Tibial nerve (tissue), 4 donors: ENCODE data around the gene PLCB4. TPM values are rescaled to one million over a fixed set of nuclear protein-coding genes. Genes with fewer than 3 reads are reported as not detected.

ENCODE experiments used
- DNase-seq, 2 donors: peaks; one replicate each; pipeline ENCODE4 v3.0.0-alpha.2; 2019; ENCODE audit warnings: low spot score in 2 of 2
- H3K27ac ChIP-seq, 4 donors: fragments of 200-600 bp; sonication (generic) in 3 of 4; one replicate each; pipeline ENCODE4 v1.5.1; 2017 to 2019; ENCODE audit warnings: mild to moderate bottlenecking in 1 of 4
- H3K27me3 ChIP-seq, 2 donors: fragments of 200-600 bp; sonication (generic) in 1 of 2; one replicate each; pipeline versions ENCODE4 v1.5.1 to v1.6.0; 2017 to 2019
- H3K36me3 ChIP-seq, 3 donors: fragments of 200-600 bp; sonication (generic); one replicate each; pipeline ENCODE4 v1.5.1; 2018 to 2019
- H3K4me1 ChIP-seq, 4 donors: fragments of 200-600 bp; sonication (generic) in 3 of 4; one replicate each; pipeline ENCODE4 v1.5.1; 2017 to 2019
- H3K4me3 ChIP-seq, 4 donors: fragments of 200-600 bp; sonication (generic) in 3 of 4; one replicate each; pipeline ENCODE4 v1.5.1; 2017 to 2019; ENCODE audit warnings: mild to moderate bottlenecking in 1 of 4, moderate library complexity in 1 of 4
- H3K9me3 ChIP-seq, 4 donors: fragments of 200-600 bp; sonication (generic) in 3 of 4; one replicate each; pipeline ENCODE4 v1.5.1; 2017 to 2019
- CTCF ChIP-seq, 5 experiments: fragments of 200-600 bp in 3 of 5; fragments of 450-650 bp in 2 of 5; sonication (generic) in 3 of 5; IDR thresholded peaks; one replicate each; pipeline ENCODE4 v1.5.1; 2016 to 2019; ENCODE audit warnings: antibody characterized with exemption in 5 of 5, mild to moderate bottlenecking in 3 of 5, moderate library complexity in 2 of 5
- EP300 ChIP-seq, 2 donors: sonication (generic); formaldehyde crosslinking; IDR thresholded peaks; one replicate each; pipeline ENCODE4 v1.6.1; 2017; ENCODE audit warnings: antibody characterized with exemption in 2 of 2, mild to moderate bottlenecking in 1 of 2
- POLR2A ChIP-seq, 2 donors: fragments of 450-650 bp; IDR thresholded peaks; one replicate each; pipeline ENCODE4 v1.6.1; 2017; ENCODE audit warnings: antibody characterized with exemption in 2 of 2, mild to moderate bottlenecking in 2 of 2, moderate library complexity in 2 of 2
- WGBS, 2 donors: methylation state at CpG; one replicate each; pipeline ENCODE4 v1.1.5; 2018; 5-methylcytosine and 5-hydroxymethylcytosine counted together
- total RNA-seq, 4 donors: library from RNA; depleted of rRNA; stranded (reverse); fragments of >200 nt; gene quantifications; one replicate each; pipeline ENCODE4 v1.1.0, GENCODE V29; 2016

The PLCB4 gene
- total RNA-seq, 4 donors from 2014 or later = 35.7 to 52.9 (median 40.1) TPM

DNA sequence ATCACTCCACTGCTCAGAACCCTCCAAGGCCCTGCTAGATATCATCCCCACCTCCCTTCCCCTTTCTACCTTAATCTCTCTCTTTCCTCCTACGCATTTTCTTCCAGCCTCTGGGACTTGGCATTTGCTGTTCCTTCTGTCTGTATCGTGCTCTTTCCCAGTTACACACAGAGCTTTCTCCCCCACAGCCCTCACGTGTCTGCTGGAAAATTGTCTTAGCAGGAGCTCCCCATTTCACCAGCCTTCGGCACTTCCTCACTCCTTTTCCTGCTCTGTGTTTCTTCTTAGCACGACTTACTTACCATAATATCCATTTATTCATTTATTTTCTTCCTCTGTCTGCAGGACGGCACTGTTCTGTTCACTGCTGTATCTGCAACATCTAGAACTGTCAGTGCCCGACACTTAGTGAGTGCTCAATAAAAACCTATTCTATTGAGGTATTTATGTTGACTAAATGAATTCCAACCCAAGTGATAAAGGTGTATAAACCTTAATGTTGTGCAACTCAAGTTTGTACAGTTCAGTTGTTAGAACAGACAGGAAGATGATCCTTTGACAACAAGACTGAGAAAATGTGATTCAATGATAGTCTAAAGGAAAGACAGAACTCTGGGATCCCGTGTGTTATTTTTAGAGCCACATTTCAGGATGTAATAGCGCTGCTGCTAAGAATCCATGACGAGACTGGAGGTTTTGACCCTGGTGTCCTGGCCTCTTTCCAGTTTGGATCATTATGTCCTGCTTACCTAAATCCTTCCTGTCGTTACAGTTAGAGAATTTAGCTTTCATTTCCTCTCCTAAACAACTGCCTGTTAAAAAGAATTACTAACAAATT, 275.4 kb downstream of the PLCB4 start:
- H3K4me3 ChIP-seq = no peak overlapping the region
- TF ChIP-seq POLR2A (IDR thresholded peaks at IDR 0.05) (no peak), EP300 (IDR thresholded peaks at IDR 0.05) (peak in 1 of 2 donors; percentile 51)
- H3K36me3 ChIP-seq = peaks cover 0 to 3% (median 0%) of the 10 kb centered on the region in 3 donors
- WGBS, 2 donors = 56 to 57% methylated on average over 11 of the region's 11 CpGs
- H3K4me1 ChIP-seq = peaks cover 0 to 27% (median 5%) of the 10 kb centered on the region in 4 donors
- no peaks in the 10 kb centered on the region for H3K27me3 ChIP-seq
- H3K9me3 ChIP-seq = no peaks in the 10 kb centered on the region
- DNase-seq = no peak
- H3K27ac ChIP-seq = peak overlapping the region in 1 of 4 donors; percentile 45

GRCh38 chr20:9348316-9348715, 279.4 kb downstream of the PLCB4 start:
- no peaks in the 10 kb centered on the region for H3K9me3 ChIP-seq
- H3K4me1 ChIP-seq = peaks cover 0 to 31% (median 5%) of the 10 kb centered on the region in 4 donors
- H3K27me3 ChIP-seq = no peaks in the 10 kb centered on the region
- TF ChIP-seq CTCF (IDR thresholded peaks at IDR 0.05) (no peak), EP300 (IDR thresholded peaks at IDR 0.05) (no peak), POLR2A (IDR thresholded peaks at IDR 0.05) (no peak)
- DNase-seq = no peak
- H3K27ac ChIP-seq = no peak overlapping the region
- no peaks in the 10 kb centered on the region for H3K36me3 ChIP-seq
- H3K4me3 ChIP-seq = no peak overlapping the region
- WGBS, 2 donors = 85 to 88% methylated on average over 3 of the region's 3 CpGs

- Histone ChIP-seq H3K27me3 (no peaks in the 10 kb centered on the region), H3K36me3 (no peaks in the 10 kb centered on the region), H3K4me3 (no peak overlapping the region), H3K9me3 (no peaks in the 10 kb centered on the region), H3K4me1 (peaks cover 0 to 34% (median 5%) of the 10 kb centered on the region in 4 donors), H3K27ac (no peak overlapping the region)
- TF ChIP-seq EP300 (IDR thresholded peaks at IDR 0.05) (no peak), POLR2A (IDR thresholded peaks at IDR 0.05) (no peak), CTCF (IDR thresholded peaks at IDR 0.05) (no peak)
- WGBS, 2 donors = 83 to 84% methylated on average over 2 of the region's 2 CpGs
- DNase-seq = no peak
Observed at GRCh38 chr20:9348747-9349146, 279.9 kb downstream of the PLCB4 start.

- H3K4me1 ChIP-seq = peaks cover 0 to 31% (median 3%) of the 10 kb centered on the region in 4 donors
- no peak for TF ChIP-seq POLR2A (IDR thresholded peaks at IDR 0.05)
- no peak for TF ChIP-seq CTCF (IDR thresholded peaks at IDR 0.05)
- no peak for TF ChIP-seq EP300 (IDR thresholded peaks at IDR 0.05)
- no peak overlapping the region for H3K4me3 ChIP-seq
- no peak overlapping the region for H3K27ac ChIP-seq
- no peaks in the 10 kb centered on the region for H3K9me3 ChIP-seq
- WGBS, 2 donors = 95 to 99% methylated on average over 4 of the region's 4 CpGs
- H3K36me3 ChIP-seq = no peaks in the 10 kb centered on the region
- DNase-seq = no peak
- no peaks in the 10 kb centered on the region for H3K27me3 ChIP-seq
Observed at GRCh38 chr20:9349249-9349648, 280.4 kb downstream of the PLCB4 start.

DNA sequence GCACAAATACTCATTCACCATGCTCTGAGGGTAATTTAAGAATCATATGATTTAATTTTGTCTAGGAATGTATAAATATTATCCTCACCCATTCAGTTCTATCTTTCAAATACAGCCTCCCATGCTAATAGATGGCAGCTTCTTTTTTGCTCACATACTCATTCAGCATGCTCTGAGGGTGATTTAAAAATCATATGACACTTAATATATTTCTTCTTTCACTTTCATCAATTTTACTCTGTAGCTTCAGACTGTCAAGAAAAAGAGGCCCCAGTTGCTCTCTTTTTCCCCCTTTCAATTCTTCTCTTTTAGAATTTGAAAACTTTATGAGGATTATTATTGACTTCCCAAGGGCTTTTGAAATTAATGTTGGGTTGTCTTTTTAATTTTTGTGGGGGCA, 283.9 kb downstream of the PLCB4 start:
- no peak for TF ChIP-seq EP300 (IDR thresholded peaks at IDR 0.05)
- no peak for TF ChIP-seq CTCF (IDR thresholded peaks at IDR 0.05)
- TF ChIP-seq POLR2A (IDR thresholded peaks at IDR 0.05) = no peak
- no peaks in the 10 kb centered on the region for H3K36me3 ChIP-seq
- H3K4me3 ChIP-seq = no peak overlapping the region
- no peak overlapping the region for H3K27ac ChIP-seq
- no peaks in the 10 kb centered on the region for H3K9me3 ChIP-seq
- DNase-seq = no peak
- peaks cover 0 to 10% (median 0%) of the 10 kb centered on the region in 4 donors for H3K4me1 ChIP-seq
- no peaks in the 10 kb centered on the region for H3K27me3 ChIP-seq
